Stimulated activated CD4-positive, alpha-beta T cell treated with anti-CD3 and anti-CD28 coated beads, Interleukin-4, amount 100 ng/mL, for 4 hours (primary cell): Measurements from ENCODE around the gene RNASE9.
A peak's percentile ranks its signal among the peaks of the same experiment; 100 is the strongest.
"Not testable (repeated sequence)": the region's sequence is repeated elsewhere in the genome, so short reads cannot be mapped to it uniquely, and the experiment has no call there.

Source experiments
- DNase-seq, 2 experiments: peaks; one replicate each; pipeline ENCODE4 v3.0.0-alpha.2; 2020

RNASE9 gene

DNA sequence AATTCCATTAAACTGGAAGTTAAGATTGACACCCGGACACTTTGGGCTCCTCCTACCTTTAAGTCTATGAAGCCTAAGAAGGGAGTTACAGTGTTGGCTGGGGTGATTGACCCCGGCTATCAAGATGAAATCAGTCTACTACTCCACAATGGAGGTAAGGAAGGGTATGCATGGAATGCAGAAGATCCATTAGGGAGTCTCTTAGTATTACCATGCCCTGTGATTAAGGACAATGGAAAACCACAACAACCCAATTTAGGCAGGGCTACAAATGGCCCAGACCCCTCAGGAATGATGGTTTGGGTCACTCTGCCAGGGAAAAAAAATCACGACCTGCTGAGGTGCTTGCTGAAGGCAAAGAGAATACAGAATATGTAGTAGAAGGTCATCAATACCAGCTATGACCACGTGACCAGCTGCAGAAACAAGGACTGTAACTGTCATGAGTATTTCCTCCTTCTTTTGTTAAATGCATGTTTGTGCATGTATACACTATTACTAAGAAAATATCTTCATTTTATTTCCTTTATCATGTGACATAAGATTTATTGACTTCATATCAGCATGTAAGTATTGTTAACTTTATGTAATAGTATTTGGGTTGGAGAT is 11.6 kb upstream of the RNASE9 start:
- not testable (repeated sequence) for DNase-seq

GRCh38 chr14:20570720-20571119 is 9.9 kb upstream of the RNASE9 start:
- DNase-seq, result not testable (repeated sequence)

DNA sequence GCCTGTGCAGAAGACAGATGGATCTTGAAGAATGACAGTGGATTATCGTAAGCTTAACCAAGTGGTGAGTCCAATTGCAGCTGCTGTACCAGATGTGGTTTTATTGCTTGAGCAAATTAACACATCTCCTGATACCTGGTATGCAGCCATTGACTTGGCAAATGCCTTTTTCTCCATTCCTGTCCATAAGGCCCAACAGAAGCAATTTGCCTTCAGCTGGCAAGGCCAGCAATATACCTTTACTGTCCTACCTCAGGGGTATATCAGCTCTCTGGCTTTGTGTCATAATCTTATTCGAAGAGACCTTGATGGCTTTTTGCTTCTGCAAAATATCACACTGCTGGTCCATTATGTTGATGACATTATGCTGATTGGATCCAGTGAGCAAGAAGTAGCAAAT is 9.0 kb upstream of the RNASE9 start:
- DNase-seq, result not testable (repeated sequence)

DNA sequence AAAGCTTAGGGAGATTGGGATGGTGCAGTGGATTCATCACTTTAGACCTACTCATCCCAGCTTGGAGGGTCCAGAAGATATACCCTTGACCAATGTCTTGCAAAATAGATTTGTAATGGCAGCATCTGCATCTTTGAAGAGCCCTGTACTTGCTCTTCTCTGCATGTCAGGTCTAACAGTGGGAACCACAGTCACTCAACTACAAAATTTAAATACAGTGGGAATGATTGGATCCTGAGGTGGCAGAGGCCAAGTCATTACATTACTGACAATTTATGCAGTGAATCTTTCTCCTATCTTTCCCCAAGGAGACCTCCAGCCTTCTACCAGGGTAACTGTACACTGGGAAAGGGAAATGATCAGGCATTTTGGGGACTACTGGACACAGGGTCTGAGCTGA is 8.2 kb upstream of the RNASE9 start:
- no peak for DNase-seq

DNA sequence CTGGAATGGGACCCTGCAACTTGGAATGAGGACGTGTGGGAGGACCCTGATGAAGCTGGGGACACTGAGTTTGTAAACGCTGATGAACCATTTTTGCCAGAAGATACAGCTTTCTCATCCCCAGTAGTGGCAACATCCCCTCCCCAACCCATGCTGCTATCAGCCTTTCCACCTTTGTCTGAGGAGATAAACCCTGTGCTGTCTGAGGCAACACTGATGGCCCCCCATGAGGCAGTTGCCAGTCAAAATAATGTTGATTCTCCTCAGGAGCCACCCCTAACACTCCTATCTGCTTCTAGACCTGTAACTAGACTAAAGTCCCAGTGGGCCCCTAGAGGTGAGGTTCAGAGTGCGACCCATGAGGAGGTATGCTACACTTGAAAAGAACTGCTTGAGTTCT is 7.5 kb upstream of the RNASE9 start:
- DNase-seq, result no peak

DNA sequence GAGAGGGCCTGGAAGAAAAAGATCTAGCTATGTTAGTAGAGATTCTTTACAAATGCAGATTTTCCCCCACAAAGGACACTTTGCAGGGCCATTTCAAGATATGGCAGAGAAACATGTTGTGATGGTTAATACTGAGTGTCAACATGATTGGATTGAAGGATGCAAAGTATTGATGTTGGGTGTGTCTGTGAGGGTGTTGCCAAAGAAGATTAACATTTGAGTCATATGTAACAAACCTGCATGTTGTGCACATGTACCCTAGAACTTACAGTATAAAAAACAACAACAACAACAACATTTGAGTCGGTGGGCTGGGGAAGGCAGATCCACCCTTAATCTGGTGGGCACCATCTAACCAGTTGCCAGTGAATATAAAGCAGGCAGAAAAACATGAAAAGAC is 6.4 kb upstream of the RNASE9 start:
- DNase-seq, result not testable (repeated sequence)

GRCh38 chr14:20564501-20564997 is 3.7 kb upstream of the RNASE9 start:
- DNase-seq, result no peak

- no peak for DNase-seq
Measured at GRCh38 chr14:20563971-20564370, 3.1 kb upstream of the RNASE9 start.

- DNase-seq, result no peak
Measured at GRCh38 chr14:20559461-20559904, 1.4 kb downstream of the RNASE9 start.

DNA sequence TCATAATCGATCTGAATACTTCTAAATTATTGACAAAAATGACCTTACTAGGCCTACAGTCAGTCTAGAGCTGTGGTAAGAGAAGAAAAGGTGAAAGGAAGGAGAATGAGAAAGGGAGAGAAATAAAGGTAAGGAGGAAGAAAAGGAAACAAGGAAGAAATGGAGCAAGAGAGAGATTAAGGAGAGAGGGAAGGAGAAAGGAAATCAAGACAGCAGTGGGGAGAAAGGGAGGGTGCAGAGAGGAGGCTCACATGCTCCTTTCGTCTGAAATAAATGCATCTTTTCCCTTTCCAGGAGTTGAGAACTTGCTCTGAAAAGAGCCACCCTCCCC is 3.7 kb downstream of the RNASE9 start:
- DNase-seq, result no peak

GRCh38 chr14:20556500-20557211 is 4.2 kb downstream of the RNASE9 start:
- no peak for DNase-seq

DNA sequence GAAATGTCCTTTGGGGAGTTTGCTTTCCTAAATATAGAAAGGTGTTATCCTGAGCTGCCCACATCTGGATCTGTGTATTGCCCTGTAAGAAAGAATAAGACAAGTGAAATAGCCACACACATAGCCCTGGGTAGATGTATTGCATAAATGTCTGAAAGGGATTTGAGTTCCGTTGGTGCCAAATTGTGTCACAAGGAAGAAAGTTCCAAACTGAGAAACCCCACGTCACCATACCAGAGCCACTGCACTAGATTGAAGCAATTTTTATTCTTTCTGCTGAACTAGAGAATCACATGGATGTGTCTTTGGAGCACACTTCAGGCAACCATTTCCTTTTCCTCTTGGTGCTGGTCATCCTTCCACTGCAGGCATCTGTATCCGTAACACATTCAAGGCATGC is 5.0 kb downstream of the RNASE9 start:
- no peak for DNase-seq

GRCh38 chr14:20553024-20553423 is 7.8 kb downstream of the RNASE9 start:
- DNase-seq, result no peak

DNA sequence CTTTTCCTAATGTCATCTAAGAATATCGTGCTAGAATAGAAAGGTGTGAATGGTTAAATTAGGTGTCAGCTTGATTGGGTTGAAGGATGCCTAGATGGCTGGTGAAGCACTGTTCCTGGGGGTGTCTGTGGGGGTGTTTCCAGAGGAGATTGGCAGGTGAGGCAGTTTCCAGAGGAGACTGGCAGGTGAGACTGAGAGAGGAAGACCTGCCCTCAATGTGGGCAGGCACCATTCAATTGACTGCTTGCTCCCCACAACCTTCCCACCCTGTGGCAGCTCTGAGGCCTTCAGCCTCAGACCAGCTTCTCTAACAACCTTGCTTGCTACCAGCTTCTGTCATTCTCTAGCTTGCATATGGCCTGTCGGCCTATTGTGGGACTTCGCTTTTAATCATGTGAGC is 9.2 kb downstream of the RNASE9 start:
- DNase-seq, result no peak

DNA sequence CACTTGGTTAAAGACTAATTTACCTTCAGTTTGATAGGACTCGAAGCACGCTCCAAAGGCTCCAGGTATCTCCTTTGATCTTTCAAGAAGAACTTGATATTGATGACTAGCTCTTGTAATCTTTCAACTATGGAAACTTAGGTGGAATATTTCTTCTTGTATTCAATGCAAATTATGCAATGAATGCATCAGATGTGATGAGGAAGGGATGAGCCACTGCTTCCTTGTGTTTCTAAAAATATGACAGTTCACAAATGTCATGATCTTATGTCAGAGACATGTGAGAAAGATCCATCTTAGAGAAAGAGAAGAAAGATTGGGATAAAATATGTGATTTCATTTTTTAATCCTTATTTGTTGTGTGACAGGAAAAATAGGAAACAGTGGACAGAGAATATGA is 9.9 kb downstream of the RNASE9 start:
- DNase-seq, result no peak

DNA sequence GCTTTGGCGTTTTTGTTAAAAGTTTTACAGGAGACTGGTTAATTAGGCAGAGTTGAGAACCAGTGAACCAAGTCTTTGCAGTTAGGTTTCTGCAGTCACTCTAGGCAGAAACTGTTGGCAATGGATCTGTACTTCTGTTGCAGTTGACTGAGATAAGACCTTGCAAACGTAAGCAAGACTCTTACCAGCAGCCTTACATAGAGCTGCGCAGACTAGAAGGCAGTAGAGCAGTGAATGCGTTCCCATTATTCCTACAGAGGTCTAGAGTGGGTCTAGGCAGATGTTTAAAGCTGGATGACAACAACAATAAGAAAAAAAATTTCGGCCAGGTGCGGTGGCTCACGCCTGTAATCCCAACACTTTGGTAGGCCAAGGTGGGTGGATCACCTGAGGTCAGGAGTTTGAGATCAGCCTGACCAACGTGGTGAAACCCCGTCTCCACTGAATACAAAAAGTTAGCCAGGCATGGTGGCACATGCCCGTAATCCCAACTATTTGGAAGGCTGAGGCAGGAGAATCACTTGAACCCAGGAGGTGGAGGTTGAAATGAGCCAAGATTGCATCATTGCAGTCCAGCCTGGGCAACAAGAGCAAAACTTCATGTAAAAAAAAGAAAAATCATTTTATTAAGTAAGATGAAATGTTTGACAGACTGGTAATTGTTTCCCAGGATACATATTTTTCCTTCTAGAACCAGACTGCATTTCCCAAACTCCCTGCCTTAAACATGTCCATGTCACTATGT is 12.3 kb downstream of the RNASE9 start:
- no peak for DNase-seq

DNA sequence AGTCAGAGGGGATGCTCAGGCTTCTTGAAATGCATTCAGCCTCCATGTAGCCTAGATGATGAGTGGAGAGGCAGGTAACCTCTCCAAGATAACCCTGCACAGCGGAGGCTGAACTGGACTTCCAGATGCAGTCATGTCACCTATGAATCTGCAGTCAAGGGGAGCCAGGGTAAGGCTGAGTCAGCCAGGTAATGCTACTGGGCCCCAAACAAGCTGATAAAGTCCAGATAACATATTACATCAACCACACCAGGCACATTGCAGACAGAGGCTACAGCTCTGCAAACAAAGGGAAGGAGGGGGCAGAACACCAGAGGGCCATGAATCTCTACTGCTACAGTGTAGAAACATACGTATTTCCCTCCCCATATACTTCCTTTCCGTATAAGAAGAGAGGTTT is 14.0 kb downstream of the RNASE9 start:
- DNase-seq, result no peak

- no peak for DNase-seq
Measured at GRCh38 chr14:20539906-20540305, 20.9 kb downstream of the RNASE9 start.

DNA sequence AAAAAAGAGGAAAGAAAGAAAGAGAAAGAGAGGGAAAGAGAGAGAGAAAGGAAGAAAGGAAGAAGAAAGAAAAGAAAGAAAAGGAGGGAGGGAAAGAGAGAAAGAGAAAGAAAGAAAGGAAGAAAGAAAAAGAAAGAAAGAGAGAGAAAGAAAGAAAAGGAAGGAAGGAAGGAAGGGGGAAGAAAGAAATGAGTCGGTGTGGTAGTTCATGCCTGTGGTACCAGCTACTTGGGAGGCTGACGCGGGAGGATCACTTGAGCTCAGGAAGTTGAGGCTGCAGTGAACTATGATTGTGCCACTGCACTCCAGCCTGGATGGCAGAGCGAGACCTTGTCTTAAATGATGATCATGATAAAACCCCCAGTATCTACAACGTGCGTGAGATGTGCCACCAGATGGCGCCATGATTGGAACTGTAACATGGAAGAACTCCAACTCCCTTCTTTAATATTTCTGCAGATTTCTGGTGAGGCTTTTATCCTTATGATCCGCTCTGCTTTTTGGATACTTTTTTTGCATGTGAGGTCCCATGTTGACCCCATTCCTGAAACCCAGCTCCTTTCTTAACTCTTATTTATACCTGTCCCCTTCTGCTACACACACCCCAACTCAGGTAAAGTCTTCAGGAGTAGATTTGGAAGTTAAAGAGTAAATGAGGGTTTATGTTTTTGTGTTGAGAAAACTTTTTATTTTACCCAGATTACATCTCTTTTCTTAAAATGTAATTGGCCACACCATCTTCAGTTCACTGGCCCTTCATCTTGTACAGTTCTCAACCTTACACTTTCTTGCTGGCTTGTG is 29.9 kb downstream of the RNASE9 start:
- DNase-seq, result peak; percentile 62 to 66

- DNase-seq, result no peak
Measured at GRCh38 chr14:20529806-20530205, 31.0 kb downstream of the RNASE9 start.

- no peak for DNase-seq
Measured at GRCh38 chr14:20524027-20524426, 36.8 kb downstream of the RNASE9 start.

DNA sequence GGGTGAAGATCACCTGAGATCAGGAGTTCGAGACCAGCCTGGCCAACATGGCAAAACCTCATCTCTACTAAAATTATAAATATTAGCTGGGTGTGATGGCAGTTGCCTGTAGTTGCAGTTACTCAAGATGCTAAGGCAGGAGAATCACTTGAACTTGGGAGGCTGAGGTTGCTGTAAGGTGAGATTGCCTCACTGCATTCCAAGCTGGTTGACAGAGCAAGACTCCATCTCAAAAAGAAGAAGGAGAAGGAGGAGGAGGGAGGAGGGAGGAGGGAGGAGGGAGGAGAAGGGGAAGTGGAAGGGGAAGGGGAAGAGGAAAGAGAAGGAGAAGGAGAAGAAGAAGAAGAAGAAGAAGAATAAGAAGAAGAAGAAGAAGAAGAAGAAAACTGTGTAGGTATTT is 38.5 kb downstream of the RNASE9 start:
- DNase-seq, result no peak

- no peak for DNase-seq
Measured at GRCh38 chr14:20516921-20517320, 43.9 kb downstream of the RNASE9 start.
